Pancreas (tissue), 10 donors: ENCODE measurements around the gene SLC1A7. TPM values are rescaled to one million over a fixed set of nuclear protein-coding genes. Genes with fewer than 3 reads are reported as not detected.

ENCODE experiments used
- ATAC-seq, 4 donors: fragments of 200-7000 bp; cut with Tn5 transposase; one replicate each; pipeline versions ENCODE4 v1.8.0 to v1.9.1; 2020; ENCODE audit warnings: mild to moderate bottlenecking in 4 of 4, moderate library complexity in 4 of 4
- DNase-seq, 6 donors: peaks; one replicate each; pipeline ENCODE4 v3.0.0-alpha.2; 2020
- FAIRE-seq: peaks from 2 replicates; lab custom pipeline; 2012; peaks lifted over from hg19 to GRCh38; lab: Jason Lieb, UNC
- H3K27ac ChIP-seq, 4 donors: fragments of 200-600 bp; sonication (generic); 1 replicate in 3 of 4; 2 replicates in 1 of 4; pipeline versions ENCODE4 v1.5.0 to v1.8.0; 2020
- H3K27me3 ChIP-seq, 4 donors: fragments of 200-600 bp; one replicate each; pipeline ENCODE4 v1.8.0; 2021
- H3K36me3 ChIP-seq, 3 donors: fragments of 200-600 bp; sonication (generic) in 1 of 3; one replicate each; pipeline versions ENCODE4 v1.5.0 to v1.8.0; 2020 to 2021
- H3K4me1 ChIP-seq, 3 donors: fragments of 200-600 bp; one replicate each; pipeline ENCODE4 v1.8.0; 2021
- H3K4me3 ChIP-seq, 4 donors: fragments of 200-600 bp; sonication (generic) in 2 of 4; one replicate each; pipeline versions ENCODE4 v1.5.0 to v1.8.0; 2020 to 2021
- H3K9me3 ChIP-seq, 4 donors: fragments of 200-600 bp; one replicate each; pipeline ENCODE4 v1.8.0; 2021
- CTCF ChIP-seq, 4 donors: fragments of 200-600 bp; sonication (generic) in 3 of 4; IDR thresholded peaks; one replicate each; pipeline versions ENCODE4 v1.5.0 to v1.8.0; 2021; ENCODE audit warnings: antibody characterized with exemption in 4 of 4
- WGBS, 2 donors: extraction: QIAGEN DNeasy Blood & Tissue Kit; methylation state at CpG; one replicate each; pipeline ENCODE4 v1.1.7; 2013; 5-methylcytosine and 5-hydroxymethylcytosine counted together
- intact Hi-C, 3 donors: fragments of 100-400 bp; cut with DNase I; formaldehyde crosslinking; loops; one replicate each; pipeline versions ENCODE4 v1.11.1 to v1.14.2; 2022
- polyA plus RNA-seq, 2 donors: library from polyadenylated mRNA; stranded (reverse); fragments of 200-250 nt; gene quantifications; one replicate each; pipeline ENCODE4 v1.2.3, GENCODE V29; 2013
- total RNA-seq, 6 donors: library from RNA; stranded (reverse); fragmentation: NEBNext Ultra II Directional in 4 of 6; extraction: Animal tissue kit (Norgen Biotek cat#: 25700) in 4 of 6; gene quantifications; one replicate each; pipeline versions ENCODE4 v1.2.1 to v1.2.4, GENCODE V29; 2021 to 2023
- donor health status: healthy with polysubstance abuse.
- donor health status: DM: no; HTN: no; CAD: no; lungs with moderate emphysema.
- donor health status: DM: no; HTN: no; CAD: no.
- donor health status: control.
- donor health status: control.
- donor health status: Bipolar disorder and iron deficiency.
- donor health status: DM: yes; HTN: yes; CAD: no.
- donor health status: DM: no; HTN: no; CAD: no.
- donor health status: DM: no; HTN: no; CAD: no.
- donor health status: DM: yes; HTN: yes; CAD: no.

The SLC1A7 gene
- total and polyA plus RNA-seq, 8 donors, result 0.15 to 0.35 TPM; not detected in 6

- intact Hi-C loops, result no loop called here
- no peak for ATAC-seq
- no peak for DNase-seq
- H3K9me3 ChIP-seq, result no peaks in the 10 kb centered on the region
- H3K4me1 ChIP-seq, result peaks cover 13 to 25% (median 16%) of the 10 kb centered on the region in 3 donors
- 75 to 85% methylated on average over 3 of the region's 3 CpGs for WGBS, 2 donors
- H3K27ac ChIP-seq, result no peak overlapping the region
- H3K36me3 ChIP-seq, result no peaks in the 10 kb centered on the region
- FAIRE-seq, result no peak
- no peak for TF ChIP-seq CTCF (IDR thresholded peaks at IDR 0.05)
- H3K4me3 ChIP-seq, result no peak overlapping the region
- H3K27me3 ChIP-seq, result no peaks in the 10 kb centered on the region
These were observed 5.7 kb upstream of the SLC1A7 start for GRCh38 chr1:53148123-53148522.

GRCh38 chr1:53147174-53147573, 4.7 kb upstream of the SLC1A7 start:
- H3K4me3 ChIP-seq, result no peak overlapping the region
- peaks cover 13 to 25% (median 16%) of the 10 kb centered on the region in 3 donors for H3K4me1 ChIP-seq
- ATAC-seq (no peak), FAIRE-seq (no peak), DNase-seq (no peak)
- TF ChIP-seq CTCF (IDR thresholded peaks at IDR 0.05), result no peak
- no peaks in the 10 kb centered on the region for H3K9me3 ChIP-seq
- H3K27ac ChIP-seq, result peak overlapping the region in 2 of 4 donors; percentile 96 to 97
- intact Hi-C loops, result no loop called here
- H3K27me3 ChIP-seq, result no peaks in the 10 kb centered on the region
- H3K36me3 ChIP-seq, result no peaks in the 10 kb centered on the region
- WGBS, 2 donors, result 72 to 85% methylated on average over 4 of the region's 4 CpGs

- Histone ChIP-seq H3K27ac (peak overlapping the region; percentile 87 to 97 (median 93)), H3K4me3 (peak overlapping the region in 1 of 4 donors; percentile 23), H3K4me1 (peaks cover 13 to 25% (median 16%) of the 10 kb centered on the region in 3 donors), H3K36me3 (no peaks in the 10 kb centered on the region), H3K9me3 (no peaks in the 10 kb centered on the region), H3K27me3 (no peaks in the 10 kb centered on the region)
- 25 to 31% methylated on average over 24 of the region's 24 CpGs for WGBS, 2 donors
- FAIRE-seq (no peak), ATAC-seq (peak; percentile 97 to 99 (median 98)), DNase-seq (peak; percentile 80 to 91 (median 86))
- no peak for TF ChIP-seq CTCF (IDR thresholded peaks at IDR 0.05)
- intact Hi-C loops, result no loop called here
These were observed 3.7 kb upstream of the SLC1A7 start for GRCh38 chr1:53145942-53146708.

- Histone ChIP-seq H3K27me3 (no peaks in the 10 kb centered on the region), H3K9me3 (no peaks in the 10 kb centered on the region), H3K4me1 (peaks cover 13 to 25% (median 16%) of the 10 kb centered on the region in 3 donors), H3K4me3 (no peak overlapping the region), H3K36me3 (no peaks in the 10 kb centered on the region), H3K27ac (peak overlapping the region; percentile 87 to 97 (median 93))
- ATAC-seq (no peak), FAIRE-seq (no peak), DNase-seq (no peak)
- TF ChIP-seq CTCF (IDR thresholded peaks at IDR 0.05), result no peak
- intact Hi-C loops, result no loop called here
- WGBS, 2 donors, result 29 to 41% methylated on average over 5 of the region's 5 CpGs
These were observed 3.1 kb upstream of the SLC1A7 start for GRCh38 chr1:53145619-53145941.

- Histone ChIP-seq H3K27ac (peak overlapping the region; percentile 87 to 97 (median 93)), H3K27me3 (no peaks in the 10 kb centered on the region), H3K4me1 (peaks cover 13 to 25% (median 16%) of the 10 kb centered on the region in 3 donors), H3K36me3 (no peaks in the 10 kb centered on the region), H3K4me3 (no peak overlapping the region), H3K9me3 (no peaks in the 10 kb centered on the region)
- intact Hi-C loops, result no loop called here
- 79 to 82% methylated on average over 11 of the region's 11 CpGs for WGBS, 2 donors
- peak in 2 of 4 donors; percentile 2 to 3 for ATAC-seq
- no peak for FAIRE-seq
- no peak for TF ChIP-seq CTCF (IDR thresholded peaks at IDR 0.05)
- no peak for DNase-seq
These were observed 2.7 kb upstream of the SLC1A7 start for GRCh38 chr1:53145051-53145600.
